Measurements from ENCODE around the gene CMIP.
"Not testable (repeated sequence)": the region's sequence is repeated elsewhere in the genome, so short reads cannot be mapped to it uniquely, and the experiment has no call there.

CMIP gene

DNA sequence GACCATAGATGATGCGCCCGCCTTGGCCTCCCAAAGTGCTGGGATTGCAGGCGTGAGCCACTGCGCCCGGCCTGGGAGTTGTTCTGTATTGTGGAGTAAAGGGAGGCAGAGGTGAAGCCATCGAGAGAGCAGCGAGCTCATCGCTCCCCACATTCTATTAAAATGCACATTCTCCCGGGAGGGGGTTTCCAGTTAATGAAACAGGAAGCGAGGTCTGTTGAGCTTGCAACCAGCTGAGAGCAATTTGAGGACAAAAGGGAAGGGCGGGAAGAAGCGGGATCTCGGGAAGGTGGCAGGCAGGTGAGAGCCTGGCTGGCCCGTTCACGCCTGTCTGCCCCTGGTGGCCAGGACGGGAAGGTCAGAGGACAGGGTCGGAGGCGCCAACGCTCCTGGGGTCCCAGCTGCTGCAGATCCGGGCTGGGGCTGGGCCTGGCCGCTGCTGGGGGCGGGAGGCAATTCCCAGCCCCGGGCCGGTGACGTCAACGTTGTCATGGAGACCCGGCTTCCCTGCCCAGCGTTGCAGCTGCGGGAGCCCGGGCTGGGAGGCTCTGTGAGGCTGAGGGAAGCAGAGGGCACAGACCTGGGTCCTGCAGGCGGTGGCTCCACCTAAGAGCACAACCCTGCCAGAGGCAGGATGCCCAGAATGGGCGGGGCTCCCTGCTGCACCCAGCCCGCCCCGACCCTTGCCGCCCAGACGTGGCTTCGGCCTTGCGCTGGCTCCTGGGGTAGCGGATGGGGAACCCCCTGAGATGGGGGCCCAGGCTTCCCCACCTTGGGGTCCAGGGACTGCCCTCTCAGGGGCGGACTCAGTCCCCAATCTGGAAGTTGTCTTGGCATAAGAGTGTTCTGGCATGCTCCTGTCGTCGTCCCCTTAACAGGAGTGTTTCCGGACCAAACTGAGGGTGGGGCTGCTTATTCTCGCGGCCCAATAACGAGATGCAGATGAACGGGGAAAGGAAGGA, 285.8 kb downstream of the CMIP start:
- DNase-seq (ENCODE audit: extremely low read depth in 1 of 2, low read depth in 1 of 2): peak; percentile 27 to 29

DNA sequence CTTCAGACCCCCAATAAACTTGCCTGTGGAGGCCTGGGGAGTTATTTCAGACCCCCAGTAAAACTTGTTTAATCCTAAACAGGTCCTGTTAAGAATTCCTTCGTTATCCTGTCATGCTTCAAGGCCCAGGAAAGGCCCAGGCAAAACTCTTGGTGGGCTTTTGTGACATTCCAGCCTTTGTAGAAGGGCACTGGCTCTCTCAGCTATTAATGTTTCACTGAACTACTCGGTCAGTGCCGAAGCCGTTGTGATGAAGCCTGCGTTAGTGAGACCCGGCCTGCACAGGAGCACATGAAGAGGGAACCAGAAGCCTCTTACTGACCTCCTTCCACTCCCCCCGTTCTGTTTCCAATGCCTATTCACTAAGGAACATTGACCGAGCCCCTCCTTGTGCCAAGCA, 287.0 kb downstream of the CMIP start:
- no peak for DNase-seq (ENCODE audit: extremely low read depth in 1 of 2, low read depth in 1 of 2)

DNA sequence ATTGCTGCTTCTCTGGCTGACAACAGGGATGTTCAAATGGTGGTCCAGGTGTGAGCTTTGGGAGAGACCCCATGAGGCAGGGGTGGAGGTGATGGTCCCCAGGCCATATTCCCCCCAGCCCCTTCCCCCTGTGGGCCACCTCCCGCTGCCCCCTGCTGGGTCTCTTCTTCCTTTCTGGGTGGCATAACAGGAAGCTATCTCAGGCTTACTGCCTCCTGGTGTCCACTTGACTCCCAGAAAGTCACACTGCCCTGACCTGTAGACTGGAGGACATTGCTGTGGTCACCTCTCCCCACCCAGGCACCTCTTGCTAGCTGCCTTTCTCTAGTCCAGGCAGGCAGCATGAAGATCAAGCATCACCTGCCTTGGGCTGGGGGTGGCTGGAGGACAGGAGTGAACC, 288.1 kb downstream of the CMIP start:
- DNase-seq (ENCODE audit: extremely low read depth in 1 of 2, low read depth in 1 of 2): no peak

DNA sequence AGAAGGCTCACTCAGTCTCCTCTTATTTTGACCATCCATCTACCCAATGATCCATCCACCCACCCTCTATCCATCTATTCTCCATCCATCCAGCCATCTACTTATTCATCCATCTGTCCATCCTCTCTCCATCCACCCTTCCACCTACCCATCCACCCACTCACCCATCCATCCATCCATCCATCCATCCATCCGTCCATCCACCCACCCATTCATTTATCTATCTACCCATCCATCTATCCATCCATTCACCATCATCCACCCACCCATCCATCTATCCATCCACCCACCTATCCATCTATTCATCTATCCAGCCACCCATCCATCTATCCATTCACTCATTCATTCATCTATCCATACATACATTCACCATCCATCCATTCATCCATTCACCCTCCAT, 288.7 kb downstream of the CMIP start:
- no peak for DNase-seq (ENCODE audit: extremely low read depth in 1 of 2, low read depth in 1 of 2)

DNA sequence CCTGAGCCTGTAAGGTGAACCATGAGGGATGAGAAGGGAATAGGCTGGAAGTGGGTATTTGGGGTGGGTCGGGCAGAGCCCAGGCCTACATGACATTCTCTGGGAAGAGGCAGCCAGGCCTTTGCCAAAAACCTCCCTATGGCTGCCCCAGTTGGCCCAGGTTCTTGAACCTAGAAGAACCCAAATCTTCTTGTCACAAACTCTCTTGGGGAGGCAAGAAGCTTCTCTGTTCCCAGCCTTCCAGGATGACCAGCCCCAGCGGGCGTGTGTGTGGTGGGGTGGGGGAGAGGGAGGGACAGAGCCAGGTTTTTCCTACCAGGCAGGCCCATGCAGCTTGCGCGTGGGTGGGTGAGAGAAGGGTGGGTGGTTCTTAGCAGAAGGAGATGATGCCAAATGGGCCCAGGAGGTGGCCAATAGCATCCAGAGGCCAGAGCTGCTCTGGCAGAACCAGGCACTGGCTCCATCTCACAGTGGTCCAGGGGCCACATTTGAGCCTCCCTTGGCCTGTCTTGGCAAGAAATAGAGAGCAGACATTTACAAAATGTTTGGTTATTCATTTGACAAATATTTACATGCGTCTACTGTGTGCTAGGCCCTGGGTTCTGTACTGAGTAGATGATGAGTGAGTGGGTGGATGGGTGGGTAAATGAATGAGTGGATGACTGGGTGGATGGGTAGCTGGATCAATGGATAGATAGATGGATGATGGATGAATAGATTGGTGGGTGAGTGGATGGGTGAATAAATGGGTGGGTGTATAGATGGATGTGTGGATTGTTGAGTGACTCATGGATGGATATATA, 290.2 kb downstream of the CMIP start:
- DNase-seq (ENCODE audit: extremely low read depth in 1 of 2, low read depth in 1 of 2): no peak

DNA sequence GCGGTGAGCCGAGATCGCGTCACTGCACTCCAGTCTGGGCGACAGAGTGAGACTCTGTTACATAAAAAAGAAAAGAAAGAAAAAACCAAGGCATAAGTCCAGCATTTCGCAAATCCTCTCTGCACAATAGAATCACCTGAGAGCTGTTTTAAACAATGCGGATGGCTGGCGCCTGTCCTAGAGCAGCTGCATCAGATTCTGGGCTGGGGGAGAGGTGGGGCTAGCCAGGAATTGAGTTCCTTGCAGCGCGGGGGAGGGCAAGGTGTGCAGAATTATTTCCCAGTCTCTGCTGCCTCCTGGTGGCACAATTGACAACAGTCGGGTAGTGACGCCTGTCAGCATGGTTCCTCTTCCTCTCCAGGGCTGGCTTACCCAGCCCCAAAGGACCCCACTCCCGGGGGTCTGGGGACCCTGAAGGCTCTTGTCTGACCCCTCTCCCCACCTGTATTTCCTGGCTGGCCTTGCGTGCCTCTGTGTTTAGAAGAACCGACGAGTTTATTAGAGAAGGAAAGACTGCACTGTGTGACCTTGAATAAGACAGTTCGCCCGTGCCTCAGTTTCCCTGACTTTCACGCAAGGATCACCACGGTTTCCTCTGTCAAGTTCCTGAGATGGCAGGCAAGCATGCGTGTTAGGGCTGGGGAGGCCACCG, 293.4 kb downstream of the CMIP start:
- peak; percentile 66 to 72 for DNase-seq (ENCODE audit: extremely low read depth in 1 of 2, low read depth in 1 of 2)

DNA sequence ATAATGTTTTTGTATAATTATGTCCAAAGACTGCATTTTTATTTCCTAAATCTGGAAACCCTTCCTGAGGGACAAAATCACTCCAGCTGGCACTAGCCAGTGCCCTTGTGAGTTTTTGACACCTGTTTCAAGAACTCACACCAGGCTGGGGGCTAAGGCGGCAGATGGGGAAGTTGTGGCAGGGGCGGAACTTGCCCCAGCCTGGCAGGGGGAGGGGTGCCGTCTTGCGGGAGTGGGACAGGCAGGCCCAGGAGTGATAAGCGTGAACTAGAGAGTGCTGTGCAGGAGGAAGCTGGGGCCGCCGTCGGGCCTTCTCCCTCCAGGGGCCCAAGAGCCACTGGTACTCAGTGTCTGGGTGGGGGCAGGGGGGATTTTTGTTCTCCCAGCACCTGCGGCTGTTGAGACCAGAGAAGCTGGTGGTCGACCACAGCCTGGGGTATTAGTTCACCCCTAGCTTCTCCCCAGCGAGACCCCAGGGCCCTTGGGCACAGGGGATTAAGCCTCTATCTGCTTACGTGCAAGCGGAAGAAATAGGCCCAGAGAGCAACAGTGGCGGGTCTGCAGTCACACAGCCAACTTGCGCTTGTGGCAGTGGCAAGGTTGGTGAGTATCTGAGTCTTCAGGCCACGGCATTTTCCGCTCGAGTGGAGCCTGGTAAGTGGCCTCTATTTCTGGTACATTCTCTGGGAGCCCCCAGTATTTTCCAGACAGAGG, 294.3 kb downstream of the CMIP start:
- no peak for DNase-seq (ENCODE audit: extremely low read depth in 1 of 2, low read depth in 1 of 2)

DNA sequence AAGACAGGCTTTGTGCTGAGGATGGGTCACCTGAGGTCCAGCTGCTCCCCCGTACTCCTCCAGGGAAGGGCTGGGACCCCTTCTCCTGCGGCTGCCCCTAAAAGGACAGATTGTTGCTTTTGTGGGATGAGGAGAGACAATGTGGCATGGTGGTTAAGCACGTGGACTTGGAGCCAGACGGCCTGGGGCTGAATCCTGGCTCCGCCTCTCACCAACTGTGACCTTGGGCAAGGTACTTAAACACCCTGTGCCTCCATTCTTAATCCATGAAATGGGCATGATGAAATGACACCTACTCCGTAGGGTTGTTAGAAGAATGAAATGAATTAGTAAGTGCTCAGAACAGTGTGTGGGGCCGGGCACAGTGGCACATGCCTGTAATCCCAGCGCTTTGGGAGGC, 294.9 kb downstream of the CMIP start:
- no peak for DNase-seq (ENCODE audit: extremely low read depth in 1 of 2, low read depth in 1 of 2)

DNA sequence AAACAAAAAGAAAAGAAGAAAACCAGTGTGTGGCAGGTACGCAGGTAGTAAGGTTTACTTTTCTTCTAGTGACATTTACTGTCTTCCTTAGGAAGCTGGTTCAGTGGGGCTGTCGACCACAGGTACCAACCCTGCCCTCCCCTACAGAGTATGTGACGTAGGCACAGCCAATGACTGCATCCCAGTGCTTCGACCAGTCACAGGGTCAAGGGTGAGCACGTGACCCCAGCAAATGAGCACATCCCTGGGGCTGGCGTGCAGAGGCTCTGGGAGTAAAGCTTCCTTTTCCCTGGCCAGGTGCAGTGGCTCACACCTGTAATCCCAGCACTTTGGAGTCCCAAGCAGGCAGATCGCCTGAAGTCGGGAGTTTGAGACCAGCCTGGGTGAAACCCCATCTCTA, 295.6 kb downstream of the CMIP start:
- no peak for DNase-seq (ENCODE audit: extremely low read depth in 1 of 2, low read depth in 1 of 2)

DNA sequence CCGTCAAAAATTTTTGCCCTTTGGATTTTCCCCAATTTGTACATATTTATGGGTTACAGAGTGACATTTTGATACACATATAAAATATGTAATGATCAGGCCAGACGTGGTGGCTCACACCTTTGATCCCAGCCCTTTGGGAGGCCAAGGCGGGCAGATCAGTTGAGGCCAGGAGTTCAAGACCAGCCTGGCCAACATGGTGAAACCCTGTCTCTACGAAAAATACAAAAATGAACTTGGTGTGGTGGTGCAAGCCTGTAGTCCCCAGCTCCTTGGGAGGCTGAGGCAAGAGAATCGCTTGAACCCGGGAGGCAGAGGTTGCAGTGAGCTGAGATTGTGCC, 296.8 kb downstream of the CMIP start:
- not testable (repeated sequence) for DNase-seq (ENCODE audit: extremely low read depth in 1 of 2, low read depth in 1 of 2)

DNA sequence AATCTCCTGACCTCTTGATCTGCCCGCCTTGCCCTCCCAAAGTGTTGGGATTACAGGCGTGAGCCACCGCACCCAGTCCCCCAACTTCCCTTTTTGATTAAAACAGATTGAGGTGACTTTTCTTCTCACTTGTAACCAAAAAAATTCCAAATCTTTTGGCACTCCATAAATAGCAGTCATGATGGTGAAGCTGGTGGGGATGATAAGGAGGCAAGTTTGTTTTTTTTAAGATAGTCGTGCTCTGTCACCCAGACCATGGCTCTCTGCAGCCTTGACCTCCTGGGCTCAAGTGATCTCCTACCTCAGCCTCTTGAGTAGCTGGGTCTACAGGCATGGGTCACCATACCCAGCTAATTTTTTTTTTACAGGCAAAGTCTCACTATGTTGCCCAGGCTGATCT, 299.8 kb downstream of the CMIP start:
- no peak for DNase-seq (ENCODE audit: extremely low read depth in 1 of 2, low read depth in 1 of 2)

DNA sequence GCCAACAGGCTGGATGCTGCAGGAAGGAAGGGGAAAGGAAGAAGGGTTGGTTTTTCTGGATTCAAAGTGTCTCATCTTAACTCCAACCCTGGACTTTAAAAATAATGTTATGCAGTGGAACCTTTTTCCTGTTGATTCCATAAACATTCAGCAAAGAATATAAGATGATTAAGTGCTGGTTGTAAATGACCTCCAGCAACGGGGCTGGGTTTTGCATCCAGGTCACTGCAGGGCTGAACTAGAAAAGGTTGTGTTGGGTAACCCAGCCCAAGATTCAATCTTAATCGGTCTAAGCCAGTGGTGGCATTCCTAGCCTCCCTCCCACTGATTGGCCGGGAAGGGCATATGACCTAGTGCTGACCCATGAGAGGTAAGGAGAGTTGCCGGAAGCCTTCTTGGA, 300.3 kb downstream of the CMIP start:
- no peak for DNase-seq (ENCODE audit: extremely low read depth in 1 of 2, low read depth in 1 of 2)

DNA sequence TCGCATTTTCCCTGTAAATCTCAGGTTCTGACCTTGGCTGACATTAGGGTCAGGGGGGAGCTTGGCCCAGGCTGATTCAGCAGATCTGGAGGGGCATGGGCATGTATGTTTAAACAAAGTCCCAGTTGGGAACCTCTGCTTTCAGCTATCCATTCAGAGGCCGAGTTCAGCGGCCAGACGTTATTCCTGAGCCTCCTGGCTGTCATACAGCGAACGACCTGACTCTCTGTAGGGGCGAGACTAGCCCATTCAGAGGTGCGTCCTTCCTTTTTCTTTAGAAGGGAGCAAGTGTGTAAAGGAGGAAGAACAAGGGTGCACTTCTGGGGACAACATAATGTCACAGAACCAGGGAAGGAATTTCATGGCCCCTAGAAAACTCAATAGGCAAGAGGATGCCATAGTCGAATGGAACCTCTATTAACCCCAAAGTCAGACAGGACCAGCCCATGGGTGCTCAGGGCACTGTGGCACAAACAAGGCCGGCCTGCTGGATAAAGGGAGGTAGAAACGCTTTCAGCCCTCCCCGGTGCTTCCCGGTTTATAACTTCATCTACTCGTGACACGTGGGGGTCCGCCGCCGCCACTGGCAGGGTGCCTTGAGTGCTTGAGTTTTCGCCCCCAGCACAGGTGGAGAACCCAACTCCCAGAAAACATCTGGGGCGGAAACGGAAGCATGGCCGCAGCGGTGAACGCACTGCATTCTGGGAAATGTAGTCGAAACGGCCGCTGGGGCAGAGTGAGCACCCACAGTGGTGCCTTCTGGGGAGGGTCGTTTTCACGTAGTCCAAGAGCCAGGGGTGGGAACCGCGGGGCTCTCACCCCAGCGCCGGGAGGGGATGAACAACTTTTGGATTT, 301.3 kb downstream of the CMIP start:
- DNase-seq (ENCODE audit: extremely low read depth in 1 of 2, low read depth in 1 of 2): peak; percentile 36 to 56

DNA sequence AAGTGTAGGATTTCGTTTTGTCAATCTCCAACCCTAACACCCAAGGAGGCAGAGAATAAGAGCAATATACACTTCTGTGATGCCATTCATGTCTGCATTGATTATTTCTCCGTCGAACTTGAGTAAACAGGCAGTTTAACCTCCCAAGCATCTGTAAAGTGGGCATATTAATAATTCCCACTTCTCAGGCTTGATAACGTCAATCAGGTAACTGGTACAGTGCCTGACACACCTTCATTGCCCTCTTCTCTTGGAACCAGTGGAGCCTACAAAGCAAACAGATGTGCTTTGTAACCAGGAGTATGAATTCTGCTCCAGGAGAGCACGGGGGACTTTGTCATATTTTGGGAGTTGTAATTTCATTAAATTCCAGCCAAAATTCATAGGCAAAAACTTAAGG, 302.0 kb downstream of the CMIP start:
- DNase-seq (ENCODE audit: extremely low read depth in 1 of 2, low read depth in 1 of 2): no peak

DNA sequence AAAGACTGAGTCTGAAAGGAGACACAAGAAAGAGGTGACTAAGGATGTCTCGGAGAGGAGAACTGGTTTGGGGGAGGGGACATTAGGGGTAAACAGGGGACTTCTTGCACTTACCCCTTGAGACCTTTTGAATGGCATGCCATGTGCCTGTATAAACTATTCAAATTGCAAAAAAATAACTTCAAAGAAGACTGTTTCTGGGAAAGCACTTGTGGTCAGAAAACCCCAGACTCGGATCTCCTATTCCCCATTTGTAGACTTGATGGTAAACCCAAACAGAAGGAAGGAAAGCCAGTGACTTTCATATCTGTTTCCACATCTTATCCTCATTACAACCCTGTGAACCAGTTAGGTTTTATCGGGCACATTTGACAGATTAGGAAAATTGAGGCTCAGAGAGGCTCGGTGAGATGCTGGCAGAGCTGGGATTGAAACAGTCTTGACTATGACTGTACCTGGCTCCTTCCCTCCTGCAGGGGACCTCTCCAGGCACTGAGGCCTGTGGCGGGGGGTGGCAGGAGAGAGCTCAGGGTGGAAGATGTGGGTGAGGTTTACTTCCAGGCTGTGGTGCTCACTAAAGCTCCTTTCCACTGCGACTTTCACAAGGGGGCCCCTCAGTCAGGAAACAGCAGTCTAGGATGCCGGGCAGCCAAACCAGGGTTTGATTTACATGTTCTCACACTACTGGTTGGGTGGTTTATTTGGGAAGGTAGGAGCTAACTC, 304.0 kb downstream of the CMIP start:
- no peak for DNase-seq (ENCODE audit: extremely low read depth in 1 of 2, low read depth in 1 of 2)

DNA sequence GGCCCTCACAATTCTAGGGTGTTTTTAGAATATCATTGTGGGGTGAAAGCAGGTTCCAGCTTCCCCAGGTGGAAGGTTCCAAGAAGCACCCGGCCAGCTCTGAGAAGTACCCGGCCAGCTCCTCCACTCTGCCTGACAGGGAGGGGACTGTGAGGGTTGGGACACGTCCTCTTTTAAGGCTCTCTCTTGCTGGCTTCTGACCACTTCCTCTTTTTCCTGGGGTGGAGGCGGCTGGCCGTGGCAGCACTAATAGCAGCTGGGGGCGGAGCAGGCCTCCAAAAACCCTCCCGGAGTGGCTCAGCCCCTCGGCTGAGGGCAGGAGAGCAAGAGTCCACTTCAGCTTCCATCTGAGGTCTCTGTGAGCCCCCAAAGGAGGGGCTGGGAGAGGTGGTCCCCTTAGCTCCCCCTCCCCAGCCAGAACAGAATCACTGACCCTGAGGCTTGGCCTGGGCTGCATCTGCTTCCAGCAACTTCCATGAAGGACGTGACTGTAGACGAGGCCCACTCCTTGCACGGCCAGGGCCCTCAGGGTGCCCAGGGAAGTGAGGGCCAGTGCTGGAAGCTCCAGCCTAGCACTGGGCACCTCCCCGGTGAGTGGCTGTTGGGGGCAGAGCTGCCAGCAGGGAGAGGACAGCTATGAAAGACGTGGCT, 307.7 kb downstream of the CMIP start:
- DNase-seq (ENCODE audit: extremely low read depth in 1 of 2, low read depth in 1 of 2): no peak

DNA sequence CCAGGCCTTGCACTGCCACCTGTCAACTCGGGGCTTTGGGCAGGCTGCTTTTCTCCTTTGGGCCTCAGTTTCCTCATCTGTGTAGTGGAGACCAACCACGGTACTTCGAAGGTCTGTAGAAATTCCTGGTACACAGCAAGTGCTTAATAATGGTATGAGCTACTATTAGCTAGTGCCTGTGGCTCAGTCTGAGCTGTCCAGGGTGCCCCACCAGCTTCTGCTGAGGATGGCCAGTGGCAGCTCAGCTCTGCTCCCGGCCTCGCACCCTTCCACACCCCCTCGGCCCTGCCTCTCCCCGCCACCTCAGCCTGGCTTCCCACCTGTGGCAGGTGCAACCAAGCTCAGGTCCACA, 308.2 kb downstream of the CMIP start:
- no peak for DNase-seq (ENCODE audit: extremely low read depth in 1 of 2, low read depth in 1 of 2)

DNA sequence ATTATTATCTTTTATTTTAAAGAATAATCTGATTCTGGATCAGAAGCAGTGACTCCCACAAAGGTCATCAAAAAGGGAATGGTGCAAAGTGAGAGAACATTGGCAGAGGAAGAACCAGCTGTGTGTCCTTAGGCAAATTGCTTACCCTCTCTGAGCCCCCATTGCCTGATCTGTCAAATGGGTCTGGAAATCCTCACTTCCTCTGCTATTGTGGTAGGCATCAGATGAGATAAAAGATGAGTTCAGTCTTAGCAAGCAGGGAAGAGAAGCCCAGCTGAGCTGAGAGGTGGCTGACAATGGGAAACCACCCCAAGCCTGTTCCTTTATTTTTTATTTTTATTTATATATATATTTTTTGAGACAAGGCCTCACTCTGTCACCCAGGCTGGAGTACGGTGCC, 310.2 kb downstream of the CMIP start:
- no peak for DNase-seq (ENCODE audit: extremely low read depth in 1 of 2, low read depth in 1 of 2)
